Esophagus muscularis mucosa (tissue), 4 donors: ENCODE measurements around the gene TOB2. TPM values are rescaled to one million over a fixed set of nuclear protein-coding genes. Genes with fewer than 3 reads are reported as not detected.

ENCODE experiments used
- DNase-seq: peaks from one replicate; pipeline ENCODE4 v3.0.0-alpha.2; 2017; ENCODE audit errors: extremely low spot score
- H3K27ac ChIP-seq, 4 donors: fragments of 200-600 bp; sonication (generic); replicated peaks in 1 of 4; 1 replicate in 3 of 4; 2 replicates in 1 of 4; pipeline ENCODE4 v1.5.1; 2016 to 2019; ENCODE audit warnings: mild to moderate bottlenecking in 1 of 4
- H3K27me3 ChIP-seq, 4 donors: fragments of 200-600 bp; sonication (generic); one replicate each; pipeline versions ENCODE4 v1.5.1 to v1.6.0; 2016 to 2019
- H3K36me3 ChIP-seq, 4 donors: fragments of 200-600 bp; sonication (generic); one replicate each; pipeline ENCODE4 v1.5.1; 2016 to 2019
- H3K4me1 ChIP-seq, 4 donors: fragments of 200-600 bp; sonication (generic); one replicate each; pipeline ENCODE4 v1.5.1; 2016 to 2019
- H3K4me3 ChIP-seq, 4 donors: fragments of 200-600 bp; sonication (generic); 1 replicate in 2 of 4; 2 replicates in 2 of 4; pipeline ENCODE4 v1.5.1; 2016 to 2019; ENCODE audit warnings: mild to moderate bottlenecking in 4 of 4, moderate library complexity in 1 of 4
- H3K9me3 ChIP-seq, 4 donors: fragments of 200-600 bp; sonication (generic); 1 replicate in 3 of 4; 2 replicates in 1 of 4; pipeline ENCODE4 v1.5.1; 2016 to 2019
- EP300 ChIP-seq: sonication (generic); formaldehyde crosslinking; IDR thresholded peaks from one replicate; pipeline ENCODE4 v1.6.1; 2017; ENCODE audit warnings: antibody characterized with exemption
- POLR2A ChIP-seq: fragments of 450-650 bp; IDR thresholded peaks from one replicate; pipeline ENCODE4 v1.6.1; 2017; ENCODE audit warnings: antibody characterized with exemption, moderate library complexity, mild to moderate bottlenecking, low read depth
- POLR2AphosphoS5 ChIP-seq, 2 donors: sonication (generic); formaldehyde crosslinking; IDR thresholded peaks; one replicate each; pipeline ENCODE4 v1.6.1; 2017; ENCODE audit warnings: antibody characterized with exemption in 2 of 2
- WGBS: methylation state at CpG from one replicate; pipeline ENCODE4 v1.1.5; 2018; 5-methylcytosine and 5-hydroxymethylcytosine counted together
- intact Hi-C: fragments of 100-400 bp; cut with DNase I; formaldehyde crosslinking; loops from one replicate; pipeline ENCODE4 v1.15.1; 2023
- total RNA-seq, 4 donors: library from RNA; depleted of rRNA; stranded (reverse); fragments of >200 nt; gene quantifications; one replicate each; pipeline versions ENCODE4 v1.1.0 to v1.2.1, GENCODE V29; 2016
- TF ChIP-seq, protein P1 (sequence below), 3 experiments: fragments of 200-600 bp in 2 of 3; fragments of 450-650 bp in 1 of 3; sonication (generic) in 2 of 3; IDR thresholded peaks; one replicate each; pipeline ENCODE4 v1.5.1; 2017 to 2019; ENCODE audit warnings: antibody characterized with exemption in 3 of 3, mild to moderate bottlenecking in 2 of 3, moderate library complexity in 1 of 3

TOB2 gene
- total RNA-seq, 4 donors from 2014 or later, result 56.2 to 100 (median 93.0) TPM

DNA sequence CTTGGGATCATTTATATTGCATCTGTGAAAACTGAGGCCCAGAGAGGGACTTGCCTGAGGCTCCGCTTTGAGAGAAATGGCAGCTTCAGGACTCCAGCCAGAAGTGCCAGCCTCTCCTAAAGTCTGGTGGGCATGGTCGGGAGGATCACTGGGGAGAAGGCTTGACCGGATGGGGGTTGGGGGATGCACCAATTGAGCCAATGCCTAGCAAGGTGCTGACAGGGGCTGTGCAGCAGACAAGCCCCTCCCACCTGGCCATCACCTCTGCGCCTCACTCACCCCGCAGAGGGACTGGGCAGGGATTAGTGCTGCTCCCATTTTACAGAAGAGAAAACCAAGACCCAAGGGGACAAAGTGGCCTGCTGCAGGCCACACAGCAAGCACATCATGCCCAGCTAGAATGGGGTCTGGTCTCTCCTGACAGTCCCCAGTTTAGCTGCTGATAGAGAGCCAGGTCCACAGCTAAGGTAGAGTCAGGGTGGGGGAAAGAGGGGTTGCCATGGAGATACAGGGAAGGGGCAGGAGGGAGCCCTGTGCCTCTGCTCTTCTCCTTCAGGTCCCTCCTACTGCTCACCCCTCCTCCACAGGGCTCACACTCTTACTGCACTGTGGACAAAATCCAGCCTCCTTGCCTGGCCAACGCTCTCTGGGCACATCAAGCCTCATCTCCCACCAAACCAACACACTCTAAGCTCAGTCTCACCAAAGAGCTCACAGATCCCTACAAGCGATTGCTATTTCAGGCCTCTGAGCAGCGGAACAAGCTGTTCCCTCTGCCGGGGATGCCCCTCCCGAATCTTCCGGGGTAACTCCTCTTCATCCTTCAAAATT lies 35.4 kb downstream of the TOB2 start:
- H3K27ac ChIP-seq, result peak overlapping the region; percentile 93 to 100 (median 99)
- H3K4me3 ChIP-seq, result peak overlapping the region in 3 of 4 donors; percentile 5 to 67 (median 20)
- no peaks in the 10 kb centered on the region for H3K36me3 ChIP-seq
- H3K9me3 ChIP-seq, result no peaks in the 10 kb centered on the region
- no peak for DNase-seq
- TF ChIP-seq EP300 (peak; percentile 92), POLR2A (no peak), POLR2AphosphoS5 (IDR thresholded peaks at IDR 0.05) (peak; percentile 96 to 98)
- no peaks in the 10 kb centered on the region for H3K27me3 ChIP-seq
- peaks cover 55 to 74% (median 71%) of the 10 kb centered on the region in 4 donors for H3K4me1 ChIP-seq
- intact Hi-C loops, result no loop called here
- WGBS, result 57% methylated on average over 10 of the region's 11 CpGs

DNA sequence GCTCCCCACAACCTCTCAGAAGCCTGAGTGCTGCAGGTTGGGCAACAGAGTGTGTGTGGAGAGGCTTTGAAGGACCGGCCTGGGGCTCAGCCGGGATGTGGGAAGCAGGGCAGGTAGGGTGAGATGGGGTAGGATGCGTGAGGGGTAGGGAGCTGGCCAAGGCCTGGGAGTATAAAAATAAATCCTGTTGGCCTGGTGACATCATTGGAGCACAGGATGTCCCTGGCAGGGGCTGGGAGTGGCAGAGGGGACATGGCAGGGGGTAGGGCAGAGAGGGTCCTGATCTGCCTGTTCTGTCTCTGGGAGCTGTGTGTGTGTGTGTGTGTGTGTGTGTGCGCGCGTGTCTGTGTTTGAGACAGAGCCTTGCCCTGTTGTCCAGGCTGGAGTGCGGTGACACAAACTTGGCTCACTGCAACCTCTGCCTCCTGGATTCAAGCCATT lies 36.3 kb downstream of the TOB2 start:
- intact Hi-C loops, result no loop called here
- peaks cover 46 to 65% (median 62%) of the 10 kb centered on the region in 4 donors for H3K4me1 ChIP-seq
- no peak overlapping the region for H3K4me3 ChIP-seq
- peak overlapping the region; percentile 93 to 100 (median 99) for H3K27ac ChIP-seq
- H3K9me3 ChIP-seq, result no peaks in the 10 kb centered on the region
- DNase-seq, result no peak
- 77% methylated on average over 6 of the region's 7 CpGs for WGBS
- no peaks in the 10 kb centered on the region for H3K27me3 ChIP-seq
- TF ChIP-seq POLR2AphosphoS5 (IDR thresholded peaks at IDR 0.05) (peak; percentile 82 to 83), EP300 (peak; percentile 98), POLR2A (no peak)
- TF ChIP-seq, protein P1, sequence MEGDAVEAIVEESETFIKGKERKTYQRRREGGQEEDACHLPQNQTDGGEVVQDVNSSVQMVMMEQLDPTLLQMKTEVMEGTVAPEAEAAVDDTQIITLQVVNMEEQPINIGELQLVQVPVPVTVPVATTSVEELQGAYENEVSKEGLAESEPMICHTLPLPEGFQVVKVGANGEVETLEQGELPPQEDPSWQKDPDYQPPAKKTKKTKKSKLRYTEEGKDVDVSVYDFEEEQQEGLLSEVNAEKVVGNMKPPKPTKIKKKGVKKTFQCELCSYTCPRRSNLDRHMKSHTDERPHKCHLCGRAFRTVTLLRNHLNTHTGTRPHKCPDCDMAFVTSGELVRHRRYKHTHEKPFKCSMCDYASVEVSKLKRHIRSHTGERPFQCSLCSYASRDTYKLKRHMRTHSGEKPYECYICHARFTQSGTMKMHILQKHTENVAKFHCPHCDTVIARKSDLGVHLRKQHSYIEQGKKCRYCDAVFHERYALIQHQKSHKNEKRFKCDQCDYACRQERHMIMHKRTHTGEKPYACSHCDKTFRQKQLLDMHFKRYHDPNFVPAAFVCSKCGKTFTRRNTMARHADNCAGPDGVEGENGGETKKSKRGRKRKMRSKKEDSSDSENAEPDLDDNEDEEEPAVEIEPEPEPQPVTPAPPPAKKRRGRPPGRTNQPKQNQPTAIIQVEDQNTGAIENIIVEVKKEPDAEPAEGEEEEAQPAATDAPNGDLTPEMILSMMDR (IDR thresholded peaks at IDR 0.05), result no peak
- no peaks in the 10 kb centered on the region for H3K36me3 ChIP-seq

DNA sequence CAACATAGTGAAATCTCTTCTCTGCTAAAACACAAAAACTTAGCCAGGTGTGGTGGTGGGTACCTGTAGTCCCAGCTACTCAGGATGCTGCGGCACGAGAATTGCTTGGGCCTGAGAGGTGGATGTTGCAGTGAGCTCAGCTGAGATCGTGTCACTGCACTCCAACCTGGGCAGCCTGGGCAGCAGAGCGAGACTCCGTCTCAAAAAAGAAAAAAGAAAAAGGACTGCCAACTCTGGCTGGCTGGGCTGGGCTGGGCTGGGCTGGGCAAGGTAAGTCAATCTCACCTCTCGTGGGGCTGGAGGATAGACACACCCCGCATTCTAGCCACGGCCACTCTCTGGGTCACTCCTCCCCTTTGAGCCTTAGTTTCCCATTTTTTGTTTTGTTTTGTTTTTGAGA lies 37.9 kb downstream of the TOB2 start:
- DNase-seq, result no peak
- peaks cover 43 to 62% (median 59%) of the 10 kb centered on the region in 4 donors for H3K4me1 ChIP-seq
- H3K9me3 ChIP-seq, result no peaks in the 10 kb centered on the region
- WGBS, result 82% methylated on average over 8 of the region's 8 CpGs
- no peak overlapping the region for H3K4me3 ChIP-seq
- TF ChIP-seq, protein P1 (IDR thresholded peaks at IDR 0.05), result no peak
- no peak for TF ChIP-seq EP300
- intact Hi-C loops, result no loop called here
- no peaks in the 10 kb centered on the region for H3K27me3 ChIP-seq
- H3K27ac ChIP-seq, result peak overlapping the region; percentile 93 to 100 (median 99)
- no peaks in the 10 kb centered on the region for H3K36me3 ChIP-seq

DNA sequence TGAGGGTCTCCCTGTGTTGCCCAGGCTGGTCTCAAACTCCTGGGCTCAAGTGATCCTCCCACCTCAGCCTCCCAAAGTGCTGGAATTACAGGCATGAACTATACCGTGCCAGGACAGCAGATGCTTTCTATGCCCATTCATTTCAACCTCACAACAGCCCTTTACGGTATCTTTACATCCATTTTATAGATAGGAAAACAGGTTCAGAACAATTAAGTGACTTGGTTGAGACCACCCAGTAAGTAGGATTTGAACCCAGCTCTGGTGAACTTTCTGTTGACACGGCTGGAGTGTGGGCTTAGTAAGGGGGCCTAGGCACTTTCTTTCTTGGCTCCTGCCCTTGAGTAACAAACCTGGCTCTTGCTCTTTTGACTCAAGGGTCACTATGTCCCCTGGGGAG lies 39.2 kb downstream of the TOB2 start:
- intact Hi-C loops, result no loop called here
- no peaks in the 10 kb centered on the region for H3K9me3 ChIP-seq
- H3K27me3 ChIP-seq, result no peaks in the 10 kb centered on the region
- no peak for DNase-seq
- H3K4me3 ChIP-seq, result no peak overlapping the region
- no peak for TF ChIP-seq POLR2A
- no peak for TF ChIP-seq POLR2AphosphoS5 (IDR thresholded peaks at IDR 0.05)
- TF ChIP-seq EP300, result no peak
- TF ChIP-seq, protein P1 (IDR thresholded peaks at IDR 0.05), result no peak
- H3K27ac ChIP-seq, result peak overlapping the region; percentile 21 to 99 (median 38)
- 88% methylated on average over 3 of the region's 3 CpGs for WGBS
- H3K4me1 ChIP-seq, result peaks cover 46 to 64% (median 60%) of the 10 kb centered on the region in 4 donors
- H3K36me3 ChIP-seq, result no peaks in the 10 kb centered on the region

DNA sequence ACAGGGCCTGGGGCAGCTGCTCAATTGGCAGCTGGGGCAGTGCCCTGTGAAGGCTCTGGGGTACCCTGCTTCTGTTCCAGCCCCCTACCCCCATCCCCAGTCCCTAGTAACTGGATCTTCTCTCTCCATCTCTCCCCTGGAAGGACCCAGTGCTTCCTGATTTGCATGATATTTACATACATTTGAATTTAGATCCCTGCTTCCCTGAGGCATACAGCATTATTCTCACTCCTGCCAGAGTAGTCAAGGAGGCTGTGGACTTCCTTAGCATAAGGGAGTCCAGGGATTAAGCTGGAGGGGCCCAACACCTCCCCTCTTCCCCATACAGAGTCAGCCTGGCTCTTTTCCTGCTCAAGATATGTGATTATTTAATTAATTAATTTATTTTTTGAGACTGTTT lies 40.2 kb downstream of the TOB2 start:
- H3K27me3 ChIP-seq, result no peaks in the 10 kb centered on the region
- H3K4me3 ChIP-seq, result no peak overlapping the region
- TF ChIP-seq, protein P1 (IDR thresholded peaks at IDR 0.05), result no peak
- TF ChIP-seq EP300, result no peak
- TF ChIP-seq POLR2AphosphoS5 (IDR thresholded peaks at IDR 0.05), result no peak
- no peak for TF ChIP-seq POLR2A
- intact Hi-C loops, result no loop called here
- no peaks in the 10 kb centered on the region for H3K9me3 ChIP-seq
- no peaks in the 10 kb centered on the region for H3K36me3 ChIP-seq
- DNase-seq, result no peak
- H3K27ac ChIP-seq, result peak overlapping the region in 3 of 4 donors; percentile 12 to 99 (median 38)
- peaks cover 43 to 64% (median 60%) of the 10 kb centered on the region in 4 donors for H3K4me1 ChIP-seq
